ENCODE measurements around the gene SESTD1. TPM values are rescaled to one million over a fixed set of nuclear protein-coding genes. Genes with fewer than 3 reads are reported as not detected.

Gene SESTD1
- total RNA-seq, 1 donor from 2014 or later: 15.4 TPM

DNA sequence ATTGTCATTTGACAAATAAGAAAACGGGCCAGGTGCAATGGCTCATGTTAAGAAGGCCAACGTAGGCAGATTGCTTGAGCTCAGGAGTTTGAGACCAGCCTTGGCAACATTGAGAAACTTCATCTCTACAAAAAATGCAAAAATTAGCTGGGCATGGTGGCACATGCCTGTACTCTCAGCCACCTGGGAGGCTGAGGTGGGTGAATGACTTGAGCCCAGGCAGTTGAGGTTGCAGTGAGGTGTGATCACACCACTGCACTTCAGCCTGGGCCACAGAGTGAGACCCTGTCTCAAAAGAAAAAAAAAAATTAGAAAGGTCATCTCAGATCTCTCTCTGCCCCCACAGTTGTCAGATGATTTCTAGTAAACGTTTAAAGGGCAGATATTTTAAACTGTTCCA is 4.4 kb downstream of the SESTD1 start:
- H3K27ac ChIP-seq: peak overlapping the region in 1 of 2 donors; percentile 10
- H3K4me1 ChIP-seq: peaks cover 0 to 14% of the 10 kb centered on the region in 2 donors
- H3K4me3 ChIP-seq: no peak overlapping the region
- H3K36me3 ChIP-seq: no peaks in the 10 kb centered on the region
- intact Hi-C loops (cut with DNase I): loop anchor here (5.0 to 10.0 kb wide), 3 partner anchors 38 to 395 kb away; no protein-coding TSS in a partner anchor
- no peaks in the 10 kb centered on the region for H3K27me3 ChIP-seq
- DNase-seq (ENCODE audit: low spot score in 2 of 2): no peak
- TF ChIP-seq, protein P1, sequence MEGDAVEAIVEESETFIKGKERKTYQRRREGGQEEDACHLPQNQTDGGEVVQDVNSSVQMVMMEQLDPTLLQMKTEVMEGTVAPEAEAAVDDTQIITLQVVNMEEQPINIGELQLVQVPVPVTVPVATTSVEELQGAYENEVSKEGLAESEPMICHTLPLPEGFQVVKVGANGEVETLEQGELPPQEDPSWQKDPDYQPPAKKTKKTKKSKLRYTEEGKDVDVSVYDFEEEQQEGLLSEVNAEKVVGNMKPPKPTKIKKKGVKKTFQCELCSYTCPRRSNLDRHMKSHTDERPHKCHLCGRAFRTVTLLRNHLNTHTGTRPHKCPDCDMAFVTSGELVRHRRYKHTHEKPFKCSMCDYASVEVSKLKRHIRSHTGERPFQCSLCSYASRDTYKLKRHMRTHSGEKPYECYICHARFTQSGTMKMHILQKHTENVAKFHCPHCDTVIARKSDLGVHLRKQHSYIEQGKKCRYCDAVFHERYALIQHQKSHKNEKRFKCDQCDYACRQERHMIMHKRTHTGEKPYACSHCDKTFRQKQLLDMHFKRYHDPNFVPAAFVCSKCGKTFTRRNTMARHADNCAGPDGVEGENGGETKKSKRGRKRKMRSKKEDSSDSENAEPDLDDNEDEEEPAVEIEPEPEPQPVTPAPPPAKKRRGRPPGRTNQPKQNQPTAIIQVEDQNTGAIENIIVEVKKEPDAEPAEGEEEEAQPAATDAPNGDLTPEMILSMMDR (IDR thresholded peaks at IDR 0.05): no peak
- no peaks in the 10 kb centered on the region for H3K9me3 ChIP-seq

DNA sequence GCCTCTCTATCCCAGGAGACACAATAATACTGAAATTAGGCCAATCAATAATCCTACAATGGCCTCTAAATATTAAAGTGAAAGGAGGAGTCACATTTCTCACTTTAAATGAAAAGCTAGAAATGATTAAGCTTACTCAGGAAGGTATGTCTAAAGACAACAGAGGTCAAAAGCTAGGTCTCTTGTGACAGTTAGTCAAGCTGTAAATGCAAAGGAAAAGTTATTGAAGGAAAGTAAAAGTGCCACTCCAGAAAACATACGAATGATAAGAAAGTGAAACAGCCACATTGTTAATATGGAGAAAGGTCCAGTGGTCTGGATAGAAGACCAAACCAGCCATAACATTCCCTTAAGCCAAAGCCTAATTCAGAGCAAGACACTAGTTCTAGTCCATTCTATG is 9.5 kb downstream of the SESTD1 start:
- Histone ChIP-seq H3K9me3 (no peaks in the 10 kb centered on the region), H3K4me3 (no peak overlapping the region), H3K4me1 (peaks cover 0 to 8% of the 10 kb centered on the region in 2 donors), H3K27me3 (no peaks in the 10 kb centered on the region), H3K36me3 (no peaks in the 10 kb centered on the region), H3K27ac (no peak overlapping the region)
- intact Hi-C loops (cut with DNase I): no loop called here
- TF ChIP-seq, protein P1 (IDR thresholded peaks at IDR 0.05): no peak
- DNase-seq (ENCODE audit: low spot score in 2 of 2): no peak

DNA sequence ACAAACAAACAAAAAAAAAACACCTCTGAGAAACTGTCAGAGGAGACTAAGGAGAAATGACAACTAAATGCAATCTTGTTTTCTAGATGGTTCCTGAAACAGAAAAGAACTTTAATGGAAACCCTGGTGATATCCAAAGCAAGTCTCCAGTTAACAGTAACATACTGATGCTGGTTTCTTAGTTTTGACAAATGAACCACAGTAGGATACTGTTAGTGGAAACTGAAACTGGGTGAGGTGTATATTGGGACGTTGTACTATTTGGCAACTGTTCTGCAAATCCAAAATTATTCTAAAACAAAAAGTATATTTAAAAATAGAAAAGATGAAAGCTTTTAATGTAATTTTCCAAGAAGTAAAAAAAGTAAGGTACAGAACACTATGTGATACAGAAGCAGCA is 11.4 kb downstream of the SESTD1 start:
- intact Hi-C loops (cut with DNase I): no loop called here

DNA sequence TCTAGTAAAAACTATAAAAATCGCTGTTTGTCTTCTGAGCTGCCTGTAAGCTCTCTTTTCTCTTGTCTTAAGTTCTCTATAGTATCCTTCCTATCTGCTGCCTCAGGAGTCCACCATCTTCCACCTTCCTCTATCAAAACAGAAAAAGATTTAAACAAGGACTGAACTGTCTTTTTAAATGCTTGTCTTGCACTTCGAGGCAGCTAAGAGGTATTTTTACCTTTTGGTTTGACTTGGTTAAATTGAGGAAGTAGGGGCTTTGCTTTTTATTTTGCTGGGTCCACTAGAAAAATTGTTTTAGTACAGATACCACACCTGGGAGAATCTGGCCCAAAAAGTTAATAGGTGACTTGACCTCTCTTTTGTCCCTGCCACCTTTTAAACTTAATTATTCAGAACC is 12.2 kb downstream of the SESTD1 start:
- H3K36me3 ChIP-seq: no peaks in the 10 kb centered on the region
- no peaks in the 10 kb centered on the region for H3K27me3 ChIP-seq
- no peak overlapping the region for H3K4me3 ChIP-seq
- no peak for DNase-seq (ENCODE audit: low spot score in 2 of 2)
- no peaks in the 10 kb centered on the region for H3K9me3 ChIP-seq
- intact Hi-C loops (cut with DNase I): no loop called here
- no peak overlapping the region for H3K27ac ChIP-seq
- TF ChIP-seq, protein P1 (IDR thresholded peaks at IDR 0.05): no peak
- peaks cover 0 to 6% of the 10 kb centered on the region in 2 donors for H3K4me1 ChIP-seq

More for the DNA sequence above, 11.4 kb downstream of the SESTD1 start:
- Histone ChIP-seq H3K4me1 (peaks cover 0 to 6% of the 10 kb centered on the region in 2 donors), H3K27me3 (no peaks in the 10 kb centered on the region), H3K4me3 (no peak overlapping the region), H3K36me3 (no peaks in the 10 kb centered on the region), H3K27ac (peak overlapping the region; percentile 11 to 13), H3K9me3 (no peaks in the 10 kb centered on the region)
- DNase-seq (ENCODE audit: low spot score in 2 of 2): no peak
- TF ChIP-seq, protein P1 (IDR thresholded peaks at IDR 0.05): no peak

DNA sequence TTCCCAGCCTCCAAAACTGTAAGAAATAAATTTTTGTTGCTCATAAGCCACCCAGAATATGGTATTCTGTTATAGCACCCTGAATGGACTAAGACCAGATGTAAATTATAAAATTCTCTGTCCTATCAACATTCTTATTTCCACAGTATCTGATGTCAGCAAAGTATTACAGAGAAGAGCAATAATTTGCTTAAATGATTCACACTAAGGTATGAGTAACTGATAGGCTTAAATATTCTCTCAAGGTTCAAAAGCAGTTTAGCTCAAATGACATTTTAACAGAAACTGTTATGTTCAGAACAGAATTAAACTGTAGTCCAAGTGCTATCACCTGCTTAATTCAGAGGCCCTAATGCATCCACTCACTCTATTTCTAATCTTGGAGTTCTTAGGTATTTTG is 12.8 kb downstream of the SESTD1 start:
- no peaks in the 10 kb centered on the region for H3K27me3 ChIP-seq
- no peaks in the 10 kb centered on the region for H3K36me3 ChIP-seq
- H3K4me3 ChIP-seq: no peak overlapping the region
- H3K9me3 ChIP-seq: no peaks in the 10 kb centered on the region
- TF ChIP-seq, protein P1 (IDR thresholded peaks at IDR 0.05): no peak
- H3K4me1 ChIP-seq: peaks cover 0 to 6% of the 10 kb centered on the region in 2 donors
- DNase-seq (ENCODE audit: low spot score in 2 of 2): no peak
- H3K27ac ChIP-seq: no peak overlapping the region
- intact Hi-C loops (cut with DNase I): no loop called here
